DOHH2 (cell line): ENCODE results near the gene FIBP.

Experiments
- H3F3A ChIP-seq: fragments of 200-600 bp; sonication (generic), shearing (Covaris generic); 2 replicates; pipeline ENCODE4 v1.6.0; 2016; ENCODE audit warnings: antibody characterized with exemption, mild to moderate bottlenecking; ENCODE audit not compliant: control insufficient read depth, insufficient read depth
- H3K27ac ChIP-seq: fragments of 200-600 bp; sonication (generic); 2 replicates; pipeline ENCODE4 v1.5.1; 2014; ENCODE audit warnings: low read depth, mild to moderate bottlenecking, low read length, moderate library complexity
- H3K27me3 ChIP-seq: fragments of 200-600 bp; sonication (generic); 2 replicates; pipeline ENCODE4 v1.6.1; 2014; ENCODE audit warnings: mild to moderate bottlenecking, low read length, mixed read lengths; ENCODE audit not compliant: control insufficient read depth
- H3K36me3 ChIP-seq: fragments of 200-600 bp; sonication (generic); 2 replicates; pipeline ENCODE4 v1.6.1; 2014; ENCODE audit warnings: mild to moderate bottlenecking, low read length, moderate library complexity, mixed read lengths; ENCODE audit not compliant: control insufficient read depth
- H3K4me1 ChIP-seq: fragments of 200-600 bp; sonication (generic); 2 replicates; pipeline ENCODE4 v1.6.1; 2014; ENCODE audit warnings: mild to moderate bottlenecking, low read length, mixed read lengths; ENCODE audit not compliant: control insufficient read depth
- H3K4me2 ChIP-seq: fragments of 200-600 bp; sonication (generic); 2 replicates; pipeline ENCODE4 v1.6.0; 2014; ENCODE audit warnings: mild to moderate bottlenecking, low read length, moderate library complexity
- H3K4me3 ChIP-seq: fragments of 200-600 bp; sonication (generic); 2 replicates; pipeline ENCODE4 v1.5.1; 2014; ENCODE audit warnings: mild to moderate bottlenecking, low read length, mixed read lengths
- H3K79me2 ChIP-seq: fragments of 200-600 bp; sonication (generic); 2 replicates; pipeline ENCODE4 v1.6.1; 2014; ENCODE audit warnings: mild to moderate bottlenecking, low read length, mixed read lengths; ENCODE audit not compliant: control insufficient read depth
- H3K9me2 ChIP-seq: fragments of 200-600 bp; sonication (generic); replicated peaks from 2 replicates; pipeline ENCODE4 v1.6.1; 2014; ENCODE audit warnings: mild to moderate bottlenecking, low read length, mixed read lengths; ENCODE audit not compliant: control insufficient read depth
- H3K9me3 ChIP-seq: fragments of 200-600 bp; sonication (generic); 2 replicates; pipeline ENCODE4 v1.6.1; 2014; ENCODE audit warnings: antibody characterized with exemption, low read length, mixed read lengths; ENCODE audit not compliant: control insufficient read depth, insufficient read depth
- H4K20me1 ChIP-seq: fragments of 200-600 bp; sonication (generic); 2 replicates; pipeline ENCODE4 v1.6.0; 2014; ENCODE audit warnings: low read depth, mild to moderate bottlenecking, antibody characterized with exemption, low read length, moderate library complexity; ENCODE audit not compliant: control insufficient read depth, insufficient read depth
- CTCF ChIP-seq: fragments of 200-600 bp; sonication (generic); IDR thresholded peaks from one replicate; pipeline ENCODE4 v1.5.1; 2014; ENCODE audit warnings: antibody characterized with exemption, mild to moderate bottlenecking, low read depth, low read length; ENCODE audit not compliant: poor library complexity, severe bottlenecking
- EZH2phosphoT487 ChIP-seq: fragments of 200-600 bp; sonication (generic); IDR thresholded peaks from 2 replicates; pipeline ENCODE4 v1.6.1; 2017; ENCODE audit warnings: borderline replicate concordance, mild to moderate bottlenecking, antibody characterized with exemption, low read length, moderate library complexity, mixed read lengths

The FIBP gene

GRCh38 chr11:65886826-65887722, 1.2 kb downstream of the FIBP start:
- Histone ChIP-seq H3F3A (peaks cover 23% of the 10 kb centered on the region), H3K4me2 (peak overlapping the region; percentile 95), H3K9me3 (no peaks in the 10 kb centered on the region), H3K36me3 (peaks cover 62% of the 10 kb centered on the region), H3K27me3 (no peaks in the 10 kb centered on the region), H3K27ac (no peak overlapping the region), H4K20me1 (0 out of 2 replicates have a peak, but pooled peaks cover 2% of the 10 kb centered on the region), H3K9me2 (no peaks in the 10 kb centered on the region), H3K4me1 (peaks cover 51% of the 10 kb centered on the region), H3K79me2 (peaks cover 26% of the 10 kb centered on the region), H3K4me3 (peak overlapping the region; percentile 93)
- TF ChIP-seq CTCF (no peak), EZH2phosphoT487 (no peak)

- H3K9me2 ChIP-seq, result no peaks in the 10 kb centered on the region
- H3K4me3 ChIP-seq, result no peak overlapping the region
- H3K27me3 ChIP-seq, result no peaks in the 10 kb centered on the region
- H3K9me3 ChIP-seq, result no peaks in the 10 kb centered on the region
- H4K20me1 ChIP-seq, result no peaks in the 10 kb centered on the region
- H3F3A ChIP-seq, result peaks cover 18% of the 10 kb centered on the region
- H3K4me1 ChIP-seq, result peaks cover 47% of the 10 kb centered on the region
- H3K36me3 ChIP-seq, result peaks cover 53% of the 10 kb centered on the region
- peaks cover 15% of the 10 kb centered on the region for H3K79me2 ChIP-seq
- peak overlapping the region; percentile 95 for H3K4me2 ChIP-seq
- no peak for TF ChIP-seq EZH2phosphoT487
- TF ChIP-seq CTCF, result no peak
- H3K27ac ChIP-seq, result no peak overlapping the region
Measured at GRCh38 chr11:65885808-65886536, 2.3 kb downstream of the FIBP start.

- Histone ChIP-seq H3K4me1 (peaks cover 47% of the 10 kb centered on the region), H3K4me2 (peak overlapping the region; percentile 50), H3K4me3 (peak overlapping the region; percentile 33; the same call in 1 of the 2 replicates)
Measured at GRCh38 chr11:65885231-65885630, 3.0 kb downstream of the FIBP start.

More at GRCh38 chr11:65885231-65885630, 3.0 kb downstream of the FIBP start:
- Histone ChIP-seq H3K79me2 (peaks cover 10% of the 10 kb centered on the region), H4K20me1 (no peaks in the 10 kb centered on the region), H3K9me2 (no peaks in the 10 kb centered on the region), H3K27me3 (no peaks in the 10 kb centered on the region), H3K9me3 (no peaks in the 10 kb centered on the region), H3K36me3 (peaks cover 52% of the 10 kb centered on the region), H3F3A (peaks cover 18% of the 10 kb centered on the region), H3K27ac (no peak overlapping the region)
- TF ChIP-seq EZH2phosphoT487, result no peak
- TF ChIP-seq CTCF, result no peak
